GM12891 (cell line): ENCODE results near the gene DENND1A.

Experiments used
- POLR2A ChIP-seq: IDR thresholded peaks from 2 replicates; pipeline ENCODE4 v1.6.1; 2011; ENCODE audit warnings: low read depth, low read length, control low read depth
- POU2F2 ChIP-seq: IDR thresholded peaks from 2 replicates; pipeline ENCODE4 v1.6.1; 2011; ENCODE audit warnings: low read depth, mild to moderate bottlenecking, control low read depth, low read length, moderate library complexity
- TAF1 ChIP-seq: IDR thresholded peaks from 2 replicates; pipeline ENCODE4 v1.6.1; 2011; ENCODE audit warnings: low read depth, low read length, control low read depth

DNA sequence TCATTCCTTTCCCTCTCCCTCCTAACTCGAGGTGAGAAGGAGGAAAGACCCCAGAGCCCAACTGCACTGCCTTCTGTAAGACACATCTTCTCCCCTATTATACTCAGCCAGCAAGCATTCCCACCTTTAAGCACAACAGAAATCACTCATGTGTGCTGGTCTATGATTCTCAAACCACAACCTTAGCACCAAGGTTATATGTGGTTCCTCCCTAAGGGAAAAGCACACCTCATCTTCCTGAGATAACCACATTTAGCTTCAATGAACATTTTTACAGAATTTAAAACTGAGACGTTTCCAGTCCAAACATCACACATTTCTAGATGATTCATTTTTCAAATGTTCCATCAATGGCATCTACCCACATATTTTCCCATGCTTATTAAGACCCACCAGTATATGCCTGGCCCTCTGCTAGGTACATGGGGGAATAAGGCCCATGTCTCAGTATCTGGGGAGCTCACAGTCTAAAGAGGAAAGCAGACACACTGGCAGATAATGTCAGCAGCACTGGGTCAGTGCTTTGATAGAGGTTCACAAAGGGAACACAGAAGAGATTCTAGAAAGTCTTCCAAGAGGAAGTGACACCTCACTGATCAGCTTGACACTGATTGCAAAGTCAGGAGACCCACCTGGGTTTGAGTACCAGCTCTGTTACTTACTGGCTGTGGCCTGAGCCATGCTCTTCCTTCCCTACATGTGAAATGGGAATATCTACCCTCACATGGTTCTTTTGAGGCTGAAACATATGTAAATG, 245.4 kb downstream of the DENND1A start:
- no peak for TF ChIP-seq POLR2A
- TF ChIP-seq POU2F2 = no peak
- no peak for TF ChIP-seq TAF1
